ENCODE results near the gene BCL2L11.

BCL2L11 gene

GRCh38 chr2:111186121-111186715 lies 65.5 kb downstream of the BCL2L11 start:
- TF ChIP-seq MAX (IDR thresholded peaks at IDR 0.05; ENCODE audit: low read depth, low read length) (no peak), MYC (IDR thresholded peaks at IDR 0.05; ENCODE audit: low read depth, low read length) (no peak), POLR2A (IDR thresholded peaks at IDR 0.05; ENCODE audit: extremely low read depth, insufficient read length) (no peak), CTCF (IDR thresholded peaks at IDR 0.05; ENCODE audit: low read depth, low read length) (no peak)
- no peak overlapping the region for H3K4me3 ChIP-seq (ENCODE audit: low read depth, low read length)
- DNase-seq (ENCODE audit: low read depth) = no peak

GRCh38 chr2:111186933-111187332 lies 66.2 kb downstream of the BCL2L11 start:
- DNase-seq (ENCODE audit: low read depth) = no peak
- TF ChIP-seq POLR2A (IDR thresholded peaks at IDR 0.05; ENCODE audit: extremely low read depth, insufficient read length) (no peak), CTCF (IDR thresholded peaks at IDR 0.05; ENCODE audit: low read depth, low read length) (no peak), MAX (IDR thresholded peaks at IDR 0.05; ENCODE audit: low read depth, low read length) (no peak), MYC (IDR thresholded peaks at IDR 0.05; ENCODE audit: low read depth, low read length) (no peak)
- H3K4me3 ChIP-seq (ENCODE audit: low read depth, low read length) = no peak overlapping the region

DNA sequence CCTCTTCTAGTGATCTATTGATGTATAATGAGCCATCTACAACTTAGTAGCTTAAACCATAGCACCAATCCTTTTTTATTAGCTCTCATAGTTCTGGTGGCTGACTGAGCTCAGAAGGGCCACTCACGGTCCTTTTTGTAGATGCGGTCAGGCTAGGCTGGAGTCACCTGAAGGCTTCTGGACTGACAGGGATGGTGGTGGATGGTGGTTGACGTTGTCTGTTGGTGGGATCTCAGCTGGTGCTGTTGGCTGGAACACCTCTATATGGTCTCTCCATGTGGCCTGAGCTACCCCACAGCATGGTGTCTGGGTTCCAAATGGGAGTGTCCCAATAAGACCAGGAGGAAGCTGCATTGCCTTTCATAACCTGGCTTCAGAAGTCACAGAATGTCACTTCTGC lies 68.0 kb downstream of the BCL2L11 start:
- H3K4me3 ChIP-seq (ENCODE audit: low read depth, low read length) = no peak overlapping the region
- no peak for TF ChIP-seq CTCF (IDR thresholded peaks at IDR 0.05; ENCODE audit: low read depth, low read length)
- TF ChIP-seq MYC (IDR thresholded peaks at IDR 0.05; ENCODE audit: low read depth, low read length) = no peak
- TF ChIP-seq POLR2A (IDR thresholded peaks at IDR 0.05; ENCODE audit: extremely low read depth, insufficient read length) = no peak
- no peak for TF ChIP-seq MAX (IDR thresholded peaks at IDR 0.05; ENCODE audit: low read depth, low read length)
- DNase-seq (ENCODE audit: low read depth) = no peak

GRCh38 chr2:111189106-111189505 lies 68.4 kb downstream of the BCL2L11 start:
- TF ChIP-seq CTCF (IDR thresholded peaks at IDR 0.05; ENCODE audit: low read depth, low read length) = no peak
- no peak for TF ChIP-seq MYC (IDR thresholded peaks at IDR 0.05; ENCODE audit: low read depth, low read length)
- no peak for TF ChIP-seq MAX (IDR thresholded peaks at IDR 0.05; ENCODE audit: low read depth, low read length)
- TF ChIP-seq POLR2A (IDR thresholded peaks at IDR 0.05; ENCODE audit: extremely low read depth, insufficient read length) = no peak
- H3K4me3 ChIP-seq (ENCODE audit: low read depth, low read length) = no peak overlapping the region
- no peak for DNase-seq (ENCODE audit: low read depth)

GRCh38 chr2:111190816-111191540 lies 70.3 kb downstream of the BCL2L11 start:
- H3K4me3 ChIP-seq (ENCODE audit: low read depth, low read length) = no peak overlapping the region
- DNase-seq (ENCODE audit: low read depth) = no peak
- TF ChIP-seq MYC (IDR thresholded peaks at IDR 0.05; ENCODE audit: low read depth, low read length) = no peak
- TF ChIP-seq MAX (IDR thresholded peaks at IDR 0.05; ENCODE audit: low read depth, low read length) = no peak
- no peak for TF ChIP-seq POLR2A (IDR thresholded peaks at IDR 0.05; ENCODE audit: extremely low read depth, insufficient read length)
- TF ChIP-seq CTCF (IDR thresholded peaks at IDR 0.05; ENCODE audit: low read depth, low read length) = no peak

All from NB4 (cell line).